Mucosa of stomach (tissue), 1 donor: ENCODE data around the gene HOTAIR.

Experiments used
- H3K27me3 ChIP-seq: one replicate; pipeline ENCODE4 v1.7.0; 2013; ENCODE audit warnings: mild to moderate bottlenecking, low read length; ENCODE audit not compliant: control insufficient read depth, insufficient read depth
- H3K36me3 ChIP-seq: one replicate; pipeline ENCODE4 v1.7.0; 2013; ENCODE audit warnings: low read length; ENCODE audit not compliant: control insufficient read depth, insufficient read depth
- H3K4me1 ChIP-seq: one replicate; pipeline ENCODE4 v1.7.0; 2013; ENCODE audit warnings: mild to moderate bottlenecking, low read length; ENCODE audit not compliant: control insufficient read depth, insufficient read depth
- H3K4me3 ChIP-seq: one replicate; pipeline ENCODE4 v1.7.0; 2013; ENCODE audit warnings: low read length
- H3K9ac ChIP-seq: one replicate; pipeline ENCODE4 v1.7.0; 2013; ENCODE audit warnings: mild to moderate bottlenecking, low read length, moderate library complexity
- H3K9me3 ChIP-seq: one replicate; pipeline ENCODE4 v1.7.0; 2013; ENCODE audit warnings: mild to moderate bottlenecking, low read length, moderate library complexity; ENCODE audit not compliant: control insufficient read depth
- donor health status: Pancreatic carcinoma.

Gene HOTAIR

DNA sequence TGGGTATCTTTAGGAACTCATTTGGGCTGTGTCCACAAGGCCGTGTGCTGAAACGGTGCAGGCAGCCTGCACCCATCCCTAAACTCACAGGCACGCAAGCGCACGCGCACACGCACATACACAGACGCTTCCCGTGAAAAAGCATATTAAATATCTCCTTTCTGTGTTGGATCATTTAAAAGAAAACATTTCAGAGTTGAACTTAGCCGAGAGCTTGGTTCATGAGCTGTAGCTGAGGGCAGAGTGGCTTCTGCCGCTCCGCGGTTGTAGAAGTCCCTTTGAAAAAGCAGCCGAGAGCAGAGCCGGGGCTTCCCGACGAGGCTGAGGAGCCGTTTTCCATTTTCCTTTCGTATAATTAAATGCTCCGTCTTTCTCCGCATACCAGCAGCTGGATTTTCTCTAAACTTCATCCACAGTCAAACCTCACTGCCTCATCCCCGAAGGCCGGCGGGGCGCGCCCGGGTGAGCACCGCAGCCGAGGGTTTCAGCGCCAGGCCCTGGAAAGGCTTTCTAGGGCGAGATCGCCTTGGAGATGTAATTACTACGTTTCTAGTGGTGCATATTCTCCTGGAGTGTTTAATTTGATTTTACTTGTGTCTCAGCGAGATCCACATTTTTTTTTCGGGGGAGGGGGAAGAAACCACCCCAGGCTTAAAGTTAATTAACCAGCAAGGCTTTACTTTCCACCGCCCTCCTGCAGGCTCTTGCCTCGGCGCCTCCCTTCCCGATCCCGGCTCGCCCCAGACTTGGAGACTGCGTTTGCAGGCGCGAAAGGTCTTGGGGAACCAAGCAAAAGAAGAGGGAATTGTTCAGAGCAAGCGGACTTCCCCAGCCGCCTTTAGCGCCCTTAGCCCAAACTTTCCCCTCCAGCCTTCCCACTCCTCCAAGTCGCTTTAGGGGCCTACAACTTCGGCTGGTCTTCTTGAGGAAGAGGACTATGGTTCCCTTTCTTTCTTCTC, 39.1 kb downstream of the HOTAIR start:
- H3K36me3 ChIP-seq = no peaks in the 10 kb centered on the region
- no peaks in the 10 kb centered on the region for H3K9me3 ChIP-seq
- no peak overlapping the region for H3K9ac ChIP-seq
- no peak overlapping the region for H3K4me3 ChIP-seq
- peaks cover 98% of the 10 kb centered on the region for H3K27me3 ChIP-seq
- H3K4me1 ChIP-seq = peaks cover 6% of the 10 kb centered on the region

- H3K9me3 ChIP-seq = no peaks in the 10 kb centered on the region
- H3K36me3 ChIP-seq = no peaks in the 10 kb centered on the region
- H3K4me3 ChIP-seq = no peak overlapping the region
- no peaks in the 10 kb centered on the region for H3K4me1 ChIP-seq
- H3K9ac ChIP-seq = no peak overlapping the region
- H3K27me3 ChIP-seq = peaks cover 98% of the 10 kb centered on the region
Measured at GRCh38 chr12:53932915-53933314, 41.8 kb downstream of the HOTAIR start.

DNA sequence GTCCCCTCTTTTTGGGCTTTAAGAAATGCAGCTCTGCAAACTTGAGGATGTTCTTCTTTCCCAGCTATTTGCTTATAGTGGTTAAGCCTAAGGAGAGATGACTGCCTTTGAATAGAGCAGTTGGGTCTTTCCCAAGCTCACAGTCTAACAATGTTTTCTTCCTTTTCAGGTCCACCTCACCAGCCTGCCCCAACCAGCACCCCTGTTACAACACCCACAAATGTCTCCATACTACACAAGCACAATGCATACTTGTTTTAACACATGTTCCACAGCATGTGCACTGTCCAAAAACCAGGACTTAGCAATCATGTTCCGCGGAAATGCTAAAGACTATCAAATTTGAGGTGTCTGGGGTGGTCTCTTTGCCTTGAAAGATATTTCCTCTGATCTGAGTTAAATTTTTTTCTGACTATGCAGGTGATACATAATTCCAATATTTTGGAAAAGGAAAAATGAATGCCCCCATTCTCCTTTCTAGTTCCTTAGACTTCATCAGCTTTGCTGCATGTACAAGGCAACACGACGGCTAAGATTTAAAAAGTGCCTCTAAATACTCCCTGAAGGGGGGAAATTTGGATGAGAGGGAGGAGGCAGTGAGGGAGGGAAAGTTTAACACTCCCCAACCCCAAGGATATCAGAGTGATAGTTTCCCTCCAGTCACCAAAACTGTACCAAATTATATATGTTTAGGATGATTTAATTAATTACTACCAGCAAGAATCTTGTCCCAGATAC, 42.7 kb downstream of the HOTAIR start:
- H3K4me1 ChIP-seq = no peaks in the 10 kb centered on the region
- H3K9me3 ChIP-seq = no peaks in the 10 kb centered on the region
- no peak overlapping the region for H3K4me3 ChIP-seq
- H3K27me3 ChIP-seq = peaks cover 98% of the 10 kb centered on the region
- H3K36me3 ChIP-seq = no peaks in the 10 kb centered on the region
- H3K9ac ChIP-seq = no peak overlapping the region

GRCh38 chr12:53930591-53931255, 44.0 kb downstream of the HOTAIR start:
- Histone ChIP-seq H3K27me3 (peaks cover 98% of the 10 kb centered on the region), H3K4me3 (no peak overlapping the region), H3K36me3 (no peaks in the 10 kb centered on the region), H3K9ac (no peak overlapping the region), H3K4me1 (no peaks in the 10 kb centered on the region), H3K9me3 (no peaks in the 10 kb centered on the region)

DNA sequence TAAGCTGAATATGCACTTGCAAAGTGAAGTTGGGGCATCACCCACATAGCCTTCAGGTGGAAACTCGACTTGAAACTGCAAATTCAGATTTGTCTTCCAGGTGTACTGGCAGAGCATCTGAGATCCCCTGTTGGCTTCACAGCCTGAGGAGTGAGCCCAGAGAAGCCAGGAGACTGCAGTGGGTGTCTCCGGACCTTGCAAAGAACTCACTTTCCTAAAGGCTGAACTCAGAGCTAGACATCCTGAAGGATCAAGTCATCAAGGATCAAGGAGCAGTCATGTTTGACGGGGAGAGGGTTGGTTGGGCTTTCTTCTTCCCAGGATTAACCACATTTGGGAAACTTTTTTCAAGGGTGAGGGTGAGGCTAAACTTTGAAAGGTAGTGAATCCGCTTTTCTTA, 45.2 kb downstream of the HOTAIR start:
- Histone ChIP-seq H3K9ac (no peak overlapping the region), H3K36me3 (no peaks in the 10 kb centered on the region), H3K4me3 (no peak overlapping the region), H3K27me3 (peaks cover 98% of the 10 kb centered on the region), H3K4me1 (no peaks in the 10 kb centered on the region), H3K9me3 (no peaks in the 10 kb centered on the region)

DNA sequence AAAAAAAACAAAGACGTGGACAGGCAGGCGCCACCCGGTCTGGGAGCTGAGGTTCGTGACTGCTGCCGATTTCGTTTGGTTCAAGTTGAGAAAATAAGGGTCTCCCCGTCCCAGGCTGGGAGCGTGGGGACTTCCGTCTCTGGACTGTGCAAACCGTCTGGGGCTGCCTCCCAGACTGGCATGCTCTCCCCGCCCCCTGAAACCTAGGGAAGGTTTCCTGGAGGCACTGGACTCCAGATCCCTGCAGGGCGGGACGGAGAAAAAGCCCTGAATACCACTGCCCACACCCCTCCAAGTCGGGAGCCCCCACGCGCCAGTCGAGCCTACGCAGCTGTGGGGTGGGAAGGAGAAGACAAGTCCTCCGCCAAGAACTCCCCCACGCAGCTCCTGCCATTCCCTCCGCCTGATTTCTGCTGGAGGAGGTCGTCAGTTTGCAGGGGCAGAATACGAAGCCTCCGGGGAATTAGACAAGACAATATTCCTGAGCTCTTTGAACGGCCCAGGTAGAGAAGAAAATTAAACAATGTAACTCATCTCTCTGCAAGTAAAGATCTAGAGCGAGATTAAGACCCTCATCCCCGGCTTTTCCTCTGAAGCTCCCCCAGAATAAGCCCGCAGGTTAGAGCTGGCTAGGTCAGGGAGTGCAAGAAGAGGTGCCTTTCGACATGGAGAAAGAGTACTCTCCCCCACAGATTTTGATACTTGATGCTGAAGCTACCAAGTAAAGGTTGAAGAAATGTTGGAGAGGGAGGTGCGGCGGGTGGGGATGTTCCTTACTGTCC, 46.5 kb downstream of the HOTAIR start:
- Histone ChIP-seq H3K9me3 (no peaks in the 10 kb centered on the region), H3K9ac (no peak overlapping the region), H3K36me3 (no peaks in the 10 kb centered on the region), H3K4me1 (no peaks in the 10 kb centered on the region), H3K27me3 (peaks cover 98% of the 10 kb centered on the region), H3K4me3 (no peak overlapping the region)

DNA sequence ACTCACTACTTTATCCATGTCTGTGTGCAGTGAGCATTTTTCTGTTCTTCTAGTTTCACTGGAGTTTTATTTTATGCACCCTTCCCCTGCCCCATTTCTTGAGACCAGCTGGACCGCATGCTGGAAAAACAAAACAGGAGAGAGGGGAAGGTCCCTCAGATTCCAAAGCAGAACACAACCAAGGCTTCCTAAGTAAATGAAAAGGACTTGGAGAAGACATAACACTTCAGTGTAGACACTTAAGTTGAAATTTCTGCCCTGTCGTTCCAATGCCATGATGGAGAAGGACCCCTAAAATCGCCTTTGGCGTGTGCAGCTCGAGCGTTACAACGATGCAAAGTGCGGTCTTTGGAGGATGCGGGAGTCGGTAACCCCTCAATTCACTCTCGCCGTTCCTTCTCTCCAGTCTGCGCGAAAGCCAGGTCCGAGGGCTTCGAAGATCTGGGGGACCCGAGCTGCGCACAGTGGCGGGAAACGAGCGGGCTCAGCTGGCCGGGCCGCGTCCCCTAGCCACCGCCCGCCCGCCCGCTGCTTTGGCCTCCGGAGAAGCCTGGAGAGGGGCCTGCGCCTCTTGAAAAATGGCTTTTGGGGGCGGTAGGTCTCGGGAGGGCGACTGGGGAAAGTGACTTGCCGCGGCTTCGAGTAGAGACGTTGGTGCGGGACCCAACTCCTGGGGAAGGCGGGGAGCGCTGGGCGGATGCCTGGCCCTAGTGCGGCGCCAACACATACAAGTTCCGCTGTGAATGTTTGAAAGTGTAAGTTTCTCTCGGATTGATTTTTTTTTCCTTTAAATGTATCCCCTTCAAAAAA, 47.3 kb downstream of the HOTAIR start:
- H3K9me3 ChIP-seq = no peaks in the 10 kb centered on the region
- H3K27me3 ChIP-seq = peaks cover 98% of the 10 kb centered on the region
- no peak overlapping the region for H3K9ac ChIP-seq
- no peaks in the 10 kb centered on the region for H3K36me3 ChIP-seq
- no peak overlapping the region for H3K4me3 ChIP-seq
- no peaks in the 10 kb centered on the region for H3K4me1 ChIP-seq

GRCh38 chr12:53924521-53925405, 50.0 kb downstream of the HOTAIR start:
- no peaks in the 10 kb centered on the region for H3K9me3 ChIP-seq
- peaks cover 5% of the 10 kb centered on the region for H3K4me1 ChIP-seq
- peaks cover 89% of the 10 kb centered on the region for H3K27me3 ChIP-seq
- no peak overlapping the region for H3K4me3 ChIP-seq
- no peak overlapping the region for H3K9ac ChIP-seq
- no peaks in the 10 kb centered on the region for H3K36me3 ChIP-seq

- Histone ChIP-seq H3K9me3 (no peaks in the 10 kb centered on the region), H3K4me1 (peaks cover 5% of the 10 kb centered on the region), H3K27me3 (peaks cover 46% of the 10 kb centered on the region), H3K36me3 (no peaks in the 10 kb centered on the region), H3K4me3 (no peak overlapping the region), H3K9ac (no peak overlapping the region)
Measured at GRCh38 chr12:53916788-53917655, 57.7 kb downstream of the HOTAIR start.
